Stimulated activated memory B cell treated with anti-CD40 and anti-IgM and Interleukin-4, amounts not matched to agents 10 μg/mL and 1 μg/mL and 100 μg/mL, for 72 hours (primary cell): ENCODE results near the gene SETMAR.

Experiments used
- ATAC-seq: fragments of 150-1000 bp; cut with Tn5 transposase; 2 replicates; pipeline ENCODE4 v1.10.0; 2021
- H3K27ac Mint-ChIP-seq: one replicate; pipeline ENCODE4 v1.8.0; 2022; ENCODE audit warnings: mild to moderate bottlenecking, mixed read lengths
- H3K27me3 Mint-ChIP-seq: one replicate; pipeline ENCODE4 v1.8.0; 2022; ENCODE audit warnings: mixed read lengths
- H3K36me3 Mint-ChIP-seq: one replicate; pipeline ENCODE4 v1.8.0; 2022; ENCODE audit warnings: mixed read lengths
- H3K4me1 Mint-ChIP-seq: one replicate; pipeline ENCODE4 v1.8.0; 2022; ENCODE audit warnings: mixed read lengths
- H3K4me3 Mint-ChIP-seq: one replicate; pipeline ENCODE4 v1.8.0; 2022; ENCODE audit warnings: mild to moderate bottlenecking, moderate library complexity, mixed read lengths
- H3K9me3 Mint-ChIP-seq: one replicate; pipeline ENCODE4 v1.8.0; 2022; ENCODE audit warnings: mixed read lengths

SETMAR gene

GRCh38 chr3:4356546-4357410, 53.6 kb downstream of the SETMAR start:
- H3K36me3 Mint-ChIP-seq = peaks cover 16% of the 10 kb centered on the region
- no peak for ATAC-seq
- no peak overlapping the region for H3K4me3 Mint-ChIP-seq
- no peak overlapping the region for H3K27ac Mint-ChIP-seq
- no peaks in the 10 kb centered on the region for H3K27me3 Mint-ChIP-seq
- H3K4me1 Mint-ChIP-seq = peaks cover 7% of the 10 kb centered on the region
- no peaks in the 10 kb centered on the region for H3K9me3 Mint-ChIP-seq

GRCh38 chr3:4358273-4358672, 55.1 kb downstream of the SETMAR start:
- ATAC-seq = no peak
- Mint-ChIP-seq H3K27ac (no peak overlapping the region), H3K4me1 (no peaks in the 10 kb centered on the region), H3K9me3 (no peaks in the 10 kb centered on the region), H3K36me3 (peaks cover 26% of the 10 kb centered on the region), H3K27me3 (no peaks in the 10 kb centered on the region), H3K4me3 (no peak overlapping the region)

DNA sequence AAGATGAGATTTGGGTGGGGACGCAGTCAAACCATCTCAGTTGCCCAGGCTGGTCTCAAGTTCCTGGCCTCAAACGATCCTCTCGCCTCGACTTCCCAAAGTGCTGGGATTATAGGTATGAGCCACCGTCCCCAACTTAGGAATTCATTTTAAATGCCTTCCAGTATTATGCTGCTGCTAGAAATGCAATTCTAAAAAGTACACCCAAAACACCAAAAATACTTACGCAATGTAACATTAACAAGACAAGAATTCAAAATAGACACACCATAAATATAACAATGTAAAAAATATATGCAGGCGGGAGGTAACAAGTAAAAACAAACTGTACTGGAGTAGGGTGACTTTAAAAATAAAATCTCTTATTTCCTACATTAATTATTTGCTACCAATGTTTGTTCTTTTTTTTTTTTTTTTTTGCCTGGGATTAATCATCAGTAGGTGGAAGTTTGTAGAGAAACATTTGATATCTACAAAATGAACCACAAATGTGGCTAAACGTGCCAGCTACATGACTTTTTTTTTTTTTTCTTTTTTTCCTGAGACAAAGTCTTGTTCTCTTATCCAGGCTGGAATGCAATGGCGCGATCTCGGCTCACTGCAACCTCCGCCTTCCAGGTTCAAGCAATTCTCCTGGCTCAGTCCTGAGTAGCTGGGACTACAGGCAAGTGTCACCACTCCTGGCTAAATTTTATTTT, 56.8 kb downstream of the SETMAR start:
- no peak overlapping the region for H3K4me3 Mint-ChIP-seq
- H3K36me3 Mint-ChIP-seq = peaks cover 26% of the 10 kb centered on the region
- no peak for ATAC-seq
- no peaks in the 10 kb centered on the region for H3K27me3 Mint-ChIP-seq
- H3K4me1 Mint-ChIP-seq = no peaks in the 10 kb centered on the region
- H3K9me3 Mint-ChIP-seq = no peaks in the 10 kb centered on the region
- no peak overlapping the region for H3K27ac Mint-ChIP-seq

- no peaks in the 10 kb centered on the region for H3K4me1 Mint-ChIP-seq
- H3K9me3 Mint-ChIP-seq = no peaks in the 10 kb centered on the region
Measured at GRCh38 chr3:4360817-4361216, 57.6 kb downstream of the SETMAR start.

DNA sequence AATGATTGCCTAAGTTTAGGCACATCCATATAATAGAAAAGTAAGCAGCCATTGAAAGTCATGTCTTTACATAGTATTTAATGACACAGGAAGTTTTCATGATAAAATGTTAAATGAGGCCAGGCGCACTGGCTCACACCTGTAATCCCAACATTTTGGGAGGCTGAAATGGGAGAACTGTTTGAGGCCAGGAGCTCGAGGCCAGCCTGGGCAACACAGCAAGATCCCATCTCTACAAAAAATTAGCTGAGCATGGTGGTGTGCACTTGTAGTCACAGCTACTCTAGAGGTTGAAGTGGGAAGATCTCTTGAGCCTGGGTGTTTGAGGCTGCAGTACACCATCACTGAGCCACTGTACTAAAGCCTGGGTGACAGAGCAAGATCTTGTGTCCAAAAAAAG, 59.4 kb downstream of the SETMAR start:
- Mint-ChIP-seq H3K9me3 (no peaks in the 10 kb centered on the region), H3K36me3 (peaks cover 31% of the 10 kb centered on the region), H3K27ac (no peak overlapping the region), H3K27me3 (no peaks in the 10 kb centered on the region), H3K4me3 (no peak overlapping the region), H3K4me1 (no peaks in the 10 kb centered on the region)
- ATAC-seq = no peak

More at GRCh38 chr3:4360817-4361216, 57.6 kb downstream of the SETMAR start:
- no peak overlapping the region for H3K4me3 Mint-ChIP-seq
- no peaks in the 10 kb centered on the region for H3K27me3 Mint-ChIP-seq
- no peak for ATAC-seq
- H3K27ac Mint-ChIP-seq = no peak overlapping the region
- H3K36me3 Mint-ChIP-seq = peaks cover 26% of the 10 kb centered on the region
